ENCODE results near the gene SHISAL1. TPM values are rescaled to one million over a fixed set of nuclear protein-coding genes. Genes with fewer than 3 reads are reported as not detected.

SHISAL1 gene
- total RNA-seq, 2 donors from 2014 or later: 0.27 to 8.6 TPM

DNA sequence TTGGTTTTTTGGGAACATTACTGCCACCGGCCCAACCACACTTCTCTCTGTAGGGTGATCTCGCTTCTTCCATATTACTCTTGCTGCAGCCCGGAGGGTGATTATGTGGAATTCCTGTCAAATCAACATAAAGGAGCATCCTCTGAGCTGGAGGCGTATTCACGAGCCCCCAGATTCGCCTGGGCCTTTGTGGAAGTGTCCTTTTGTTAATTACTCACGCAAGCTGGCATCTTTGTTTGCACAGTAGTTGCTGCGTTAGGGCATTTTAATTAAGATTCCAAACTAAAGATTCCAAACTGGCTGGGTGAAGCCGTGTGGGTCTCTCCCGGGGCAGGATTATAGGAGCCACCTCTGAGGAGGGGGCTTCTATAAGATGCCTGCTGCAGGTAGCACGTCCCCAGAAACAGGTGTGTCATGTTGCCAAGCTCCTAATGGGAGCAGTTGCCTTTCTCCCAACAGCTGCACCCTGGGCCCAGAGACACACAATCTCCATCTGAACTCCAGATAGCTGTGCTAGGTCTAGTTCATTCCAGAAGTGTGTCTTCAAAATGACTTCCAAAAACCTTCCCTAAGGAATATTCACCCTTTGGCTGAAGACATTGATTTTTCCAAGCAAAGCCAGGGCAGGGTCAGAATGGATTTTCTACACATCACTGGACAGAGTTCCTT is 40.9 kb downstream of the SHISAL1 start:
- DNase-seq: no peak
- ATAC-seq: no peak
- intact Hi-C loops (cut with DNase I, micrococcal nuclease): no loop called here

DNA sequence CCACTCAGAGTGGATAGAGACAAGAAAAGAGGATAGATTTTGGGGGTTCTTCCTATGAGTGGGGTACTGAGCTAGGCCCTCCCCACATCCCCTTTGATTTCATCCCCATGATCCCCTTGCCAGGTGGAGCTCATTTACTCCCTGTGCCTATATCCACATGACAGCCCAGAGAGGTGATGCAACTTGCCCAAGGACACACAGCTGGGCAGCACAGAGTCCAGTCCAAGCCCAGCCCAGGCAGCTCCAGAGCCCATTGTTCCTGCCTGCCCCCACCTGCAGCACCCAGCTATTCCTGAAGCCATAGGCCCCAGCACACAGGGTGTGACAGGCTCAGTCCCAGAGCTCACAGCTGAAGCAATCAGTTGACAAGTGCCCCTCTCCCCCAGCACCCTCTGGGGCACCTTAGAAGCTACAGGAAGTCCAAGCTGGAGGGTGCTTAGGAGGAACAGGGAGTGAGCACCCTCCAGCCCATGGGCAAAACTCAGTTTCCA is 41.7 kb downstream of the SHISAL1 start:
- intact Hi-C loops (cut with DNase I, micrococcal nuclease): no loop called here
- DNase-seq (no peak), ATAC-seq (no peak)

DNA sequence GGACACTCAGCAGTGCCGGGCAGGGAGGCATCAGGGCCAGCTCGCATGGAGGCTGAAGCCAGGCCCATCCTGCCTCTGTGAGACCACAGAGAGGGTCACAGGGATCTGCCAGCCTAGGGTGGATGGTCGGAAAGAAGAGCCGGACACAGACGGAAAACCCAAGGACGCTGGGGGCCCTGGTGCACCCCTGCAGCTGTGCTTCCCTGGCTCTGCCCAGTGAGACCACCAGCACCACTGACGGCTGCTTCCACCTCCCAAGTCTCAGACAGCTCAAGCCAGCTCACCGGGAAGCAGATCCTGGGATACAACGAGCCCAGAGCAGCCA is 42.2 kb downstream of the SHISAL1 start:
- ATAC-seq (no peak), DNase-seq (no peak)
- intact Hi-C loops (cut with DNase I, micrococcal nuclease): no loop called here

DNA sequence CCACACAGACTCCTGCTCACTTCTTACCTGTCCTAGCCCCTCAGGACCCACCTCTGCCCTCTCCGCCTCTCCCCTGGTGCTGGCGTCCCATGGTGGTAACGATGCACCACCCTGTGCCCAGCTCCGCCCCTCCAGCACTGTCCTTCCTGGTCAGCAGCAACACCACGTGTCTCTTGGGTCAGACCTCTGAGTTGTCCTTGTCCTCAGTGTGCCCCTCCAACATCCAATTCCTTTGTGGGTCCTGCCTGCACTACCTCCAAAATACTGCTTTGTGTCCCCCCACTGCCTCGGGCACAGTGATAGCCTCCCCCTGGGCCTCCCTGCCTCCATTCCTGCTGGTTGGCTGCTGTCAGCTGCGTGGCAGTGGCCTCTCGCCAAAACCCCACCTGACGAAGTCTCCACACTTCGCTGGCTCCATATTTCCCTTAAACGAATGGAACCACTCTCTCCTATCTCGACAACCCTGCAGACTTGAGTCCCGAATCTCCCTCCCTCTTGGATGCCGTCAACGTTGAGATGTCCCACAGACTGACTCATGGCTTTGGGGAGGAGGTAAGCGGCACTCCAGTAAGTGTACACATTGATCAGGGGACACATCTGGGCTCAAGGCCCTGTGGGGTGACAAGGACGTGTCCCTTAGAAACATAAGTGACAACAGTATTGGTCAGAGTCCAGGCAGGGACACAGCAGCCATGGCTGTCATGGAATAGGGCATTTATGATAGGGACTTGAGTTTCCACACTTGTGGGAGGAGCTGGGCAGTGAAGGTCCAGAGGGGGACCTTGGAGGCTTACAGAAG is 42.8 kb downstream of the SHISAL1 start:
- no peak for ATAC-seq
- DNase-seq: no peak
- intact Hi-C loops (cut with DNase I, micrococcal nuclease): no loop called here

DNA sequence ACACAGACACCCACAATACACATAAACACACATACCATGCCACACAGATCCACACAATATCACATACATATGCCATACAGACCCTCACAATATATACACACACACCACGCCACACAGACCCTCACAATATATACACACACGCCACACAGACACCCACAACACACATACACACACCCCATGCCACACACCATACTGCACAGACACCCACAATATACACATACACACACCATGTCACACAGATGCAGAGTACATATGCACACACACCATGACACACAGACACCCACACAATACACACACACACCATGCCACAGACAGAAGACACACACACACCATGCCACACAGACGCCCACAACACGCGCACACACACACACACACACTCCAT is 43.6 kb downstream of the SHISAL1 start:
- DNase-seq (no peak), ATAC-seq (no peak)
- intact Hi-C loops (cut with DNase I, micrococcal nuclease): no loop called here

DNA sequence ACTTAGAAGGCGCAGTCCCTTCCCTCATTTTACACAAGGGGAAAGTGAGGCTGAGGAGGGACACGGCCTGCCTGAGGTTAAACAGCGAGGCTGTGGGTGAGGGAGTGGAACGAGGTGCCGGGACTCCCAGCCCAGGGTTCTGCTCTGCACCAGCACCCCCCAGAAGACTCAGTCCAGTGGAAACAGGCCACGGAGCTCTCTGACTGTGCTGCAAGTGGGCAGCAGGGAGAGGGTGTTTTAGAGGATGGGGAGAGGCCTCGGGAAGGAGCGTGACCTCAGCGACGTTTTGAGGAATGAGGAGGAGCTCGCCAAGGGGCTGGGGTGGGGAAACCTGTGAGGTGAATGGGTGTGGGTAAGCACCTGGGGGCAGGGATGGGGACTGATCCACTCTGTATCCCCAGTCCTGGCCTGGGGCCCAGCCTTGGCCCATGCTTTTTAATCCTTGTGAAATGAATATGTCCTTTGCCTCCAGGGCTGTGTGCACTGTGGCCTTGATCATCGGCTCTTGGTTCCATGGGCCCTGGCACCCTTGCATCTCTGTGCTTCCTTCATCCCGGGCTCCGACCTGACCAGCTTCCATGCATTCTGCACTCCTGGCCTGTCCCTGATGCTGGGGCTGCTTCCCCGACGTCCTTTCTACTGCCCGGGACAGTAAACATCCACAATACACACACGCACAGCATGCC is 44.2 kb downstream of the SHISAL1 start:
- intact Hi-C loops (cut with DNase I, micrococcal nuclease): no loop called here
- ATAC-seq (no peak), DNase-seq (no peak)

DNA sequence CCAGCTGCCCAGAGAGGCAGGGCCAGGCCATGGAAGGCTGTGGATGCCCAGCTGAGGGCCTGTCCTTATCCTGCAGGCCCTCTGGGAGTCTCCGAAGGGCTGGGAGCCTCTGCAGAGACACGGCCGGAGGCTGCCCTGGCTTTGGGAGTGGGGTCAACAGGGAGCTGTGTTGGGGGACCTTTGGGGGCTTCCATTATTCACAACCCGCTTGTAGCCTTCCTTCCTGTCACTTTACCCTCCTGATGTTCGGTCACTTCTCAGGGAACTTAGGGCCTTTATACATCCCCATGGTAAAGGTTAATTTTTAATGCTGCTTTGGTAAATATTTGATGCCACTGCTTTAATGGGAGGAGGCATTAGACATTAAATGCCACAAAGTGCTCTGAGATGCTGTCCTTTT is 44.9 kb downstream of the SHISAL1 start:
- intact Hi-C loops (cut with DNase I, micrococcal nuclease): no loop called here
- DNase-seq (no peak), ATAC-seq (no peak)

DNA sequence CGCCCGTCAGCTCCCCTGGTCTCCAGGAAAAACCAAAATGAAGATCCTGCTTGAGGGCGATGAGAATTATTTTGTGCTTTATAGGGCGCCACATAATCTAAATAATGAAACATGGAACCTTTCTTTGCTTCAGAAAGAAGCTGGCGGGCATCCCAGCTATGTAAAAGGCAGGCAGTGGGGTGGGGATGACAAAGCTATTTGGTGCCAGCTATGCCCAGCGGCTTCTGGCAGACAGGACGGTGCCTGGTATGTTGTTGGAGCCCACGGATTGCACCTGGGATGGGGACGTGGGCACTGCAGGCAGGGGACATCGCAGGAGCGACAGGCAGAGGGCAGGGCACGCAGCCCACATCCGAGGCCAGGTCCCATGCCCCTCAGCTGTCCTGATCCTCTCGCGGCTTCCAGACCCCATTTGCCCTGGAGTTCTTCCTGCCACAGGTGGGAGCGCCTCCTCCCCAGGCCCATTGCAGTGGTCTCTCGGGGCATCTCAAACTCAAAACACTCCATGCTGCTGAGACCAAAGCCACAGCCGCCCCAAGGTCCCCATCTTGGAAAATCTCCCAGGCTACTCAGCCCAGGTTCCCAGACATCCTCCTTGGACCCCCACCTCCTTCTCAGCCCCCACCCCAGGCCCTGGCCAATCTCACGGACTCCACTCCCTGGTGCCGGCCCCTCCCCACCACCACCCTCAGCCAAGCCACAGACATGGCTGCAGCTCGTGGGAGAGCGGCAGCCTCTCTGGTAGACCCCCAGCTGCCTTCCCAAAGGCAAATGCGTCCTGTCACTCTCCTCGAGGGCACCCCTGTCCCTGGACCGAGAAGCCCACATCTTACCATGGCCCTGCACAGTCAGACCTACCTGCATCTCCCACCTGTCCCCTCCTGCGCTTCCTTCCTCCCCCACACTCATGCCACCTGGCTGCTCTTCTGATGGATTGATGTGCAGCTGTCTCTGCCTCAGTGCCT is 45.7 kb downstream of the SHISAL1 start:
- intact Hi-C loops (cut with DNase I, micrococcal nuclease): no loop called here
- ATAC-seq (no peak), DNase-seq (no peak)

DNA sequence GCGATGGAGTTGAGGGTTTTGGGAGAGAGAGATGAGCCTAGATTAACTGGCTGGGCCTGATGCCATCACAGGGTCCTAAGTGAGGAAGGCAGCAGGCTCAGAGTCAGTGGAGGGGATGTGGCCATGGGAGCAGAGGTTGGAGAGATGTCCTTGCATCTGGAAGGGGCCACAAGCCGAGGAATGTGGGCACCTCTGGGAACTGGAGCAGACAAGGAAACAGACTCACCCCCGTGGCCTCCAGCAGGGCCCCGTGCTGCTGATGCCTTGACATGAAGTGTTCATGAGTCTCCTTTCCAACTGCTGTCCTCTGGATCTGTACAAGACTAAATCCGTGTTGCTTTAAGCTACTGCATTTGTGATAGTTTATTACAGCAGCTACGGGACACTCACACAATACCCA is 49.2 kb downstream of the SHISAL1 start:
- ATAC-seq (no peak), DNase-seq (peak in 1 of 2 donors; percentile 5)
- intact Hi-C loops (cut with DNase I, micrococcal nuclease): no loop called here

DNA sequence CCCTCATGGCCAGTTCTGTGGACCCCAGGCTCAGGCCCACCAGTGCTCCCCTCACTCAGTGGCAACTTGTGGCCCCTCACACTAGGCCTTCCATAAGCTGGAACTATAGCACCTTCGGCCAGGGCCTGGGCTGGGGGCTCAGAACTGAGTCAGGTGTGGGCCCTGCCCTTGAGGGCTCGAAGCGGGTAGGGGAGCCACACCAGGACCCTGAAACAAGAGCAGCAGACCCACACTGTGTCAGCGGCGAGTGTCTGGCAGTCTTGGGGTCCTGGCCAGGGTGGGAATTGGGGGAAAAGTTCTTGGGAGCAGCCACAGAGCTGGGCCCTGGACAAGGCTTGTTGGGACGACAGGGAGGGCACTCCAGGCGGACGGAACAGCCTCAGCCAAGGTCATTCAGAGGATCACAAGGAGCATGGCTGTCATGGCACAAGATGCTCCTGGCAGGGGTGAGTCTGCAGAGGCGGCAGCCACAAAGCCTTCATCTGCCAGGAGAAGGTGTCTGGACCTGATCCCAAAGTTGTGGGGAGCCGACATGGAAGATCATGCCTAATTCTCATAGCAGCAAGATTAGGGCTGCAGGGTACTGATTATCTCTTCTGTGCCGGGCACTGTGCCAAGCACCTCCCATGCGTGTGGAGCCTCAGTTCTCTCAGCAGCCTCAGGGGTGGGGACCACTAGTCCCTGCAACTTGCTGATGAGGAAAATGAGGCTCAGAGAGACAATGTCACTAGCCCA is 50.7 kb downstream of the SHISAL1 start:
- intact Hi-C loops (cut with DNase I, micrococcal nuclease): no loop called here
- ATAC-seq (no peak), DNase-seq (no peak)

DNA sequence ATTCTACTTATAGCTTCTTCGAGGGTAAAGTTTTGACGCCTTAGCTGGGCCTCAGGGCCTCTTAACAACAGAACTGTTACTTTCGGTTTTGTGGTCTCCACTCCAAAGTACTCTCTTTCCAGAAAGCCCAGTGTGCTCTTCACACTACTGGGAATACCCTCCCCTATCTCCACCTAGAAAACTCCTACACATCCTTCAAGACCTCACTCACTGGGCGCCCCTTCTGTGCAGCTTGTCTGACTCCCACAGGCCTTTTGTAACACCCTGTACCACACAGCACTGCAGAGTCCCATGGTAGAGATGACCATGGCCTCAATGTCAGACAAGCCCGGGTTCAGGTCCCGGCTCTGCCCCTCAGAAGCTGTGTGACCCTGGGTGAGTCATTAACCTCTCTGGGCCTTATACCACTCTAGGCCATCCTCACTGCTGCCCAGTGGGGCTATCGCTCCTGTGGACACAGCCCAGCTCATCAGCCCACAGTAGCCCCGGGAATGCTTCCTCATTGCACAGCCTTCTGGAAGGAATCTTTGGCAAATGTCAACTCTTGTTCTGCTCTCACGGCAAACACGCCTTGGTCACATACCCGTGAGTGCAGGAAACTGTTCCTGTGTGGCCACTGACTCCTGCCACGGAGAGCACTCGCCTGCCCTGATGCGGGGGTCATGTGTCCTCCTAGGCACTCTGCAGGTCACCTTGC is 51.4 kb downstream of the SHISAL1 start:
- intact Hi-C loops (cut with DNase I, micrococcal nuclease): no loop called here
- no peak for ATAC-seq
- no peak for DNase-seq

DNA sequence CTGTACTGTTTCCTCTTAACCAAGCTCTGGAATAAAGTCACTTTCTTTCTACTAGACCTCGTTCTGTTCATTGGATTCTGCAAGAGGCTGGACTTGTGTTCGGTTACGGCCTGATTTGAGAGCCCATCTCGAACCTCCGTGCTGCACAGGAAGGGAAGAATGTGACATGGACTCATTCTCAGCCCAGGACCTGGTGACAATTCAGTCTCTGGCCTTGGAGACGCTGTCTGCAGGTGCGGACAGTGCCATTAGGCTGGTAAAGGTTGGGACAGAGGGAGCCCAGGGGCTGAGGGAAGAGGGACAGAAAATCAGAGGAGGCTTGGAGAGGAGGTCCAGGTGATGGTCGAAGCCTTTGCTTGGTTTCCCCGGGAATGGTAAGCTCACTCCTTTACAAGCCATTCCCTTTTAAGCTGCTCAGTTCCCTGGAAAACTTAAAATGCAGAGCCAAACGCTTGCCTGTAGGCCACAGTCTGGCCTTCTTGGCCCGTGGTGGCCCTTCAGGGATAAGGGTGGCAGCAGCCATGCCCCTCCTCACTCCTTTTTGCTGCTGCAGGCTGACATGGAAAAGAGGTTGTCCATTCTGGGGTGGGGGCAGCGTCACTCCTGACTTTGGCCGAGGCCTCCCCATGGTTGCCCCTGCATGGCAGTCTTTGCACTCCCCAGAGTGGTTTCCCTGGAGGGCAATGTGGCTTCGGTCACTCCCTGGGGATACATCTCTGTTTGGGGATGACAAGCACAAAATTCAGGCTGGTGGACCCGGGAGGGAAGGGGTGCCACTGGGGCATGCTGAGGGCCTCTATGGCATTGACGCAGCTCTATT is 52.3 kb downstream of the SHISAL1 start:
- intact Hi-C loops (cut with DNase I, micrococcal nuclease): no loop called here
- DNase-seq (no peak), ATAC-seq (no peak)

DNA sequence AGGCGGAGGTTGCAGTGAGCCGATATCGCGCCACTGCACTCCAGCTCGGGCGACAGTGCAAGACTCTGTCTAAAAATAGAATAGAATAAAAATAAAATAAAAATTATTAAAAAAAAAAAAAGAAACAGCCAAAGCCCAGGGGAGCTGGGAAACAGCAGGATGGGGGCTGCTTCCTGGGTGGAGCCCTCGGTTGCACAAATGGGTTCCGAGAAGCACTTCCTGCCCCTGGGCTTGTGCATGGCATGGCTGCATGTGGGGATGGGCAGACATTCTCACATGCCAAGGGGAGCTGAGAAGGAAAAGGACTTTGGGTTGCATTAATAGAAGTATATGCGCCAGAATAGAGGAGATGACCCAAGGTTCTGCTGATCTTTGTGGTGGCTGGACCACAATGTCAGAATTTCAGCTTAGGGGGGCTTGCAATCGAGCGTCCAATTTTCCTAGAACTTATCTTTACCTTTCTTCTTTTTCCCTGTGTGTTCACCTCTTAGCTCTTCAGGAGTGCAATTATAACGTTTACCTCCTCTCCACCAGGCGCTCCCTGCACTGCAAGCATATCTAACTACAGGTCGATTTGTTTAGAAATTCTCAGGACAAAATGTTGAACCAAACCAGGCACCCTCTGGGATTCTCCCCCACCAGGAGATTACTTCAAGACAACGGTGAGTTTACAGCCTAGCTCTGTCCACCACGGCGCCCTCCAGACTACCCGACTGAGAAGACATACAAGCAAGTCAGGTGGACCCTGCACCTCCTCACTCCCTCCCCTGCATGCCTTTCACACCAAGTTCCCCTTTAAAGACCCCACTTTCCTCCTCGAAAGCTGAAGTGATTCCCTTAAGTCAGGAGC is 53.2 kb downstream of the SHISAL1 start:
- intact Hi-C loops (cut with DNase I, micrococcal nuclease): no loop called here
- DNase-seq (no peak), ATAC-seq (no peak)

DNA sequence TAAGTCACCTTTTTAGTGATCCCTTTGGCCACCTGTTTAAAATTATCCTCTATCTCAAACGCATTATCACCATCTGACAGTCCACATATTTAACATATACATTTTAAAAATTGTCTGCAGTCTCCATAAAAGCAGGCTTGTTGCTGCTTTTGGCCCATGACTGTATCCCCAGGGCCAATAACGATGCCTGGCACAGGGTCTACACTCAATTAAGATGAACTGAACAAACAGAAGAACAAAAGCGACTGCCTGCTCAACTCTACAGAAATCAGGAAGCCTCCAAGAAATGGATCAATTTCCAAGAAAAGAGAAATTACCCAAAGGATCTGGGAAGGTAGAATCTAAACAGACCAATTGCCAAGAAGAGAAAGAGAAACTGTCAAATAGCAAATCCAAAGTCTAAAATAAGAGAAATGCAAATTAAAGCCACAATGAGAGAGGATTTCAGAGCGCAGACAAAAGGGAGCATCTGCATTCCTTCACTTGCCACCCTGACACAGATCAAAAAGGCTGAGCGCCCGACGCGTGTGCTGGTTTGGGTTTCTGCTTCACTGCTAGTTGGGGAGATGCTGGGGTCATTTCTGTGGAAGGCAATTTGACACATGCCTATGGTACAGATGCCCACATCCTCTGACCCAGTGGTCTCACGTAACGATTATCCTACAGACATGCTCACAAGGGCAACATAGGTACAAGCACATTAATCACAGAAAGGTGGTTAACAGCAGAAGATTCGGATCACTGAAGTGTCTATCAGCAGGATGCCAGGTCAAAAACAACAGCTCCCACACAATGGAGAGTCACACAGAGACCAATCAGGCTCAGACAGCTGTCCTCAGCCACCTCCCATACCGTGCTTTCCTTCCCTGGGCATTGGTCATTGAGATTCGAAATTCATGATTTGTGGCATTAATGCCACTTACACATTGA is 55.9 kb downstream of the SHISAL1 start:
- intact Hi-C loops (cut with DNase I, micrococcal nuclease): no loop called here
- DNase-seq: no peak
- ATAC-seq: no peak

DNA sequence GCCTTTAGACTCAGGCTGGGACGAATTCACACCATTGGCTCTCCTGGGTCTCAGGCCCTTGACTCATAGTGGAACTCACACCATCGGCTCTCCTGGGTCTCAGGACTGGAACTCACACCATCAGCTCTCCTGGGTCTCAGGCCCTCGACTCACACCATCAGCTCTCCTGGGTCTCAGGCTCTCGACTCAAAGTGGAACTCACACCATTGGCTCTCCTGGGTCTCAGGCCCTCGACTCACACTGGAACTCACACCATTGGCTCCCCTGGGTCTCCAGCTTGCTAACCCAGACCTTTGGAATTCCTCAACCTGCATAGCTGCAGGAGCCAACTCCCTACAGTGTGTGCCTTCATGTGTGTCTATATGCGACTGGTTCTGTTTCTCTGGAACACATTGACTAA is 56.7 kb downstream of the SHISAL1 start:
- ATAC-seq (no peak), DNase-seq (no peak)
- intact Hi-C loops (cut with DNase I, micrococcal nuclease): no loop called here
